ENCODE measurements around the gene PTPRC.

Gene PTPRC

DNA sequence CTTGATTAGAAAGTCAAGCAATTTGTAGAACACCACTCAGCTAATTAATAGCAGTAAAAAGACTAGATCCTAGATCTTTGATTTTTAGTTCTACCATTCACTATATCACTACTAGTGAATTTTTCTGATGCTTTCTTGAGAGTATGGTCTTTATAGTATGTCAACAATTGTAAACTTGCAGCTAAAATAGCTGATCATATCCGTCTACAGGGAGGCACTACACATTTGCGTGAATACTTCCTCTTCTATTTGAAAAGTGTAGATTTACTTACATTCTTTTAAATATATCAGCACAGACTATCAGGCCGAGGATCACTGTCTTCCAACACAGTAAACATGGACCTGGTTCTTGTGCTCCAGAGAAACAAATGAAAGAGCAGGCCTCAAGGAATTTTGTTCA lies 18.6 kb upstream of the PTPRC start:
- Histone ChIP-seq H3K4me3 (no peak overlapping the region), H3K27ac (peak overlapping the region in 14 of 21 experiments; percentile 9 to 93 (median 72))

DNA sequence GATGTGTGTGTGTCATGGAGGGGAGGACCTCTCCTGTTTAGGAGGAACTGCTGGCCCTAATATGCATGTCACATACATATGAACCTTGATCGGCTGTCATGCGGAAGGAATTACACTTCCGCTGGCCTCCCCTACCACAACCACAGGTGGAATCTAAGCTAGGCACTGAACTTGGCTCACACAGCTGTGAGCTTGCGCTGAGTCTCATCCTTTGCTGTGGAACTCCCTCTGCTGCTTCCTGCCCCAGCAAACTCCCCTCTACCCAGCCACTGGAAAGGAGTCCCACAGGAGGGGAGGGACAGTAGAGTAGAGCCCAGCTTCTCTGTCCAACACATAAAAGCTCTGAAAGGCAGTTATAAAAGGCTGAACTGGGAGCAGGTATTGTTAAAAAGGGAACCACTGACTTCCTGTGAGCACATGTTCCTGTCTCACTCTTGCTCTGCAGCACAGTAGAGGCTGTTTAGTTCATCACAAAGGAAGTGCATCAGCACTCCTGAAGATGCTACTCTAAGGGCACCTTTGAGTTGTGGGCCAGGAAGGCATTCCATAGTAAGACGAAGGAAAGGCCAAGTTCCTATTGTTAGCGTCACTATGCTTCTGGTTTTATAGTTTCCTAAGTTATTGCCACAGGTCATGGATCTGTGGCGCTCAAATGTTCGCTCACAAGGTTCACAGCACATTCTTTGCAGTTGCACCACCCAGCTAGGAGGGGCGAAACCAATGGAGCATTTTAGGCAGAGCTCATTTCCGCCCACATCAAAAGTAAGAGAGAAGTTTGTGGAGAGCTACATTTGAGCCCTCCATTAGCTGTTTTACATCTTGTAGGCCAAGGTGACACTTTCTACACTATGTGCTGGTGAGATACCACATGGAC lies 17.7 kb upstream of the PTPRC start:
- Histone ChIP-seq H3K4me3 (no peak overlapping the region), H3K27ac (peak overlapping the region in 16 of 21 experiments; percentile 2 to 93 (median 66))

DNA sequence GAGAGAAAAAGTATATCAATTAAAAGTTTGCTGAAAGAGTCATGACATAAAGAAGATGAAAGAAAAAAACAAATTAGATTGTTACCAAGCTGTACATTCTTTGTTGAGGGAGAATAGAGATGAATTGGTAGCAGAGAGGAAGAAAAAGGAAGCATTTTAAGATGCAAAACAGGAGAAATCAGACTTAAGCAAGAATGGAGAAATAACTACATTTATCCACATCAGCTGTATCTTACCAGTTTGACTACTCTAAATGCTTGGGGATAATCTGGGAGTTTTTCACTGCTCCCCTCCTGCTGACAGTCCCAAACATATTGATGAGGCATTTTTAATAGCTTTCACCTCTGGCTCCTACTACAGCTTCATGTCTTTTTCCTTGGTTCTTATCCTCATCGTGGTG lies 16.8 kb upstream of the PTPRC start:
- Histone ChIP-seq H3K27ac (peak overlapping the region in 13 of 21 experiments; percentile 33 to 93 (median 73)), H3K4me3 (no peak overlapping the region)

DNA sequence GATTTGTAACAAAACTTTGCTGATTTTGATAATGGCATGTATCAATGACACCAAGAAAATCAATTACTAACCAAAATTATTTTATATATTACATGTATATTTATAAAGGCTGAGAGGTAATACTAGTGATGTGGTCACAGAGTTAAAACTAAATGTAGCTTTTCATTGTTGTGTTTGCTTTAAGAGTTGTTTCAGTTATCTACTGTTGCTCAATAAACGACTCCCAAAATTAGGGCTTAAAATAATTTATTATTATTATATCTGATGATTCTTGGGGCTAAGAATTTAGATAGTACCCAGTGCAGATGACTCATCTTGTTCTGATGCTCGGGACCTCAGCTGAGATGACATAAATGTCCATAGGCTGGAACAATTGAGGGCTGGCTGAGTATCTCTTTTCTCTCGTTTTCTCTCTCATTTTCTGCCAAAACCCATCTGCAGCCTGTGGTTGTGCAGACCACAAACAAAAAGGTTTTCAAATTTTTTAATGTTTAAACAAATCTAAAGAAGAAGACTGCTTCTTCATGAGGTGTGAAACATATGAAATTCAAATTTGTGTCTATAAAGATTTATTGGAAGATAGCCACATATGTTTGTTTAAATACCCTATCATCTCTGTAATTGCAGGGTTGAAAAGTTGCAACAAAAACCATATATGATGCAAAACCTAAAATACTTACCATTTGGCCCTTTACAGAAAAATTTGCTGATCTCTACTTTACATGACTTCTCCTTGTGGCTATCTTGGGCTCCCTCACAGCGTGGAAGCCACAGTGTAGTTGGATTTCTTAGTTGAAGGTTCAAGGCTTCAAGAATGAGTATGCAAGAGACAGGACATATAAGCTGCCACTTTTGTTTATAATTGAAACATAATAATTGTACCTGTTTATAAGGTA lies 14.8 kb upstream of the PTPRC start:
- H3K27ac ChIP-seq = peak overlapping the region in 6 of 21 experiments; percentile 4 to 93 (median 81)
- H3K4me3 ChIP-seq = no peak overlapping the region

DNA sequence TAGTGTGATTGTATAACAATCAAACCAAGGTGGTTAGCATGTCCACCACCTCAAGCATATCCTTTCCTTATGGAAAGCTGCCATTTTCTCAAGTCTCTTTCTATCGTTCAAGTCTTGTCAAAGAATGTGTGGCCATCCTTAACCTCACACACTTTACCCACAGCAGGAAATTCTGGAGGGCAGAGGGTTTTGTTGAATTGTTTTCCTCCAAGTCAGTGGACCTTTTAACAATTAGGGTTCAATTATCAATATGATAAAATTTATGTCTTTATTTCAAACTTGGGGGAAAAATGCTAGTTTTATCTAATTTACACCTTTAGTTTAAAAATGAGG lies 14.2 kb upstream of the PTPRC start:
- Histone ChIP-seq H3K27ac (peak overlapping the region in 6 of 21 experiments; percentile 4 to 93 (median 52)), H3K4me3 (no peak overlapping the region)

DNA sequence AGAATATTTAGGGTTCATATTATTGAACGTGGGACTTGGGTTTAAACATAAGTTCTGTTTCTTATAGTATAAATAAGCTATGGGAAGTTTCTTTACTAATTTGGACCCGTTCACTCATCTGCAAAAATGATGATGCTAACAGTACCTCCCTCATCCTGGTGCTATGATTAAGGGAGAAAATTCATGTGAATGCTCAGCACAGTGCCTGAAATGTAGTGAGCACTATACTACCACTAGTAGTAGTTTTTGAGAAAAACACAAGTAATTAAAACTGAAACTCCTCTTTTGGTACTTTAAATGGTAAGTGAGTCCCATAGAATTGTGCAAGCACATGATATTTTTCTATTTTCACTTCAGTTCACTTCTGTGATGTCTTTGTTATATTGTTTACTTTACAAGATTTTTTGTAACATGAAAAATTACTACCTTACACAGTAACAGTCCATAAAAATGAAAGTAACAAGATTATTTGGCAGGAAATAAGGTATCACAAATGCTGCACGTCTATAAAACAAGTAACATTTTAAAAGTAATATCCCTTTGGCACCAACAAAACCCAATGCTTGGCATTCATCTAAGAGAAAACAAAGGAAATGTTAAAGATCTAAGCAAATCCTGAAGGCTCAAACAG lies 11.3 kb upstream of the PTPRC start:
- Histone ChIP-seq H3K27ac (peak overlapping the region in 5 of 21 experiments; percentile 30 to 93 (median 42)), H3K4me3 (no peak overlapping the region)

DNA sequence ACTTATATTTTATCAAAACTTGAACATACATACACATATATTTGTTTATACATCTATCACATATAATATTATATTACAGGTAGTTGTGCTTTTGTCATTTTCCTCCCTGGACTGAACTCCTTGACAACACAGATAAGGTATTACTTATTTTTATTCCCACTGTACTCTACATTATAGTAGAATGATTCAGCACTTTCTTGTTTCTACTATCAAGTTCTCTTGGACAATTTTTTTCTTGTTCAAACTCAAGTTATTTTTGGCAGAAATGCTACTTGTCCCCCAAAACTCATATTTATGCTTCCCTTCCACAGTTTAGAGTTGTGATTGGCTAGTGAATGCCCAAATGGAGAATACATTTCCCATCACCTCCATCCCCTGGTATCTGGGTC lies 10.8 kb upstream of the PTPRC start:
- H3K27ac ChIP-seq = peak overlapping the region in 3 of 21 experiments; percentile 30 to 93 (median 52)
- H3K4me3 ChIP-seq = no peak overlapping the region

DNA sequence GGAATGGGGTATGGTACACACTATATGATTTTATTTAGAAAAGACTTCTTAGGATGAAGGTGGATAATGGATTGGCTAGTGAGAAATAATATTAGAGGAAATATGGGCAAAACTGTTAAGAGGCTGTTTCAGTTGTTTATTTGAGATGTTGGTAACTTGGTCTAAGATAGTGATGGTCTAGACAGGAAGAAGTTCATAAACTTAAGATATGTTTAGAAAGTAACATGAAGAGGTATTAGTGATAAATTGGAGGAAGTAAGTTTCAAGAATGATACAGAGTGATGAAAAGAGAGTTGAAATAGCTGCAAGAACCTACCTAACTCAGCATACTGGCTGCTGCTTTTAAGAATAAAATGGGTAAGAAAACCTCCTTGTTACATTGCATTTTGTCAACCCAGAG lies 9.2 kb upstream of the PTPRC start:
- peak overlapping the region in 2 of 21 experiments; percentile 18 to 32 for H3K27ac ChIP-seq
- H3K4me3 ChIP-seq = no peak overlapping the region

DNA sequence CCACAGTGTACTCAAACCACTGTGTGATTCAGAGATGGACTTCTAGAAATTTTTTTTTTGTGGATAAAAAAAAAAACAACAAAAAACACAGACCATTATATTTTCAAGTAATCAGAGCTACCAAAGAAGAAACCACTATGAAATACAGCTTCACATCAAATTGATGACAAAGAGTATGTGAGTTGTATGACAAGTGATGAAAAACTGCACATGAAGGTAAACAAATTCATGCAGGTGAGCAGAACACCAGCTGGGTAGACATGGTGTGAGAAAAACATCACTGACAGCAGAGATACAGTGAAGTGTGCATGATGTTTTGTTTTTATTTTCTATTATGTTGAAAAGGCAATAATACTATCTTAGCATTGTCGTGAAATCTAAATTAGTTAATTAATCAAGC lies 8.0 kb upstream of the PTPRC start:
- H3K4me3 ChIP-seq = no peak overlapping the region
- H3K27ac ChIP-seq = peak overlapping the region in 1 of 21 experiments; percentile 33

DNA sequence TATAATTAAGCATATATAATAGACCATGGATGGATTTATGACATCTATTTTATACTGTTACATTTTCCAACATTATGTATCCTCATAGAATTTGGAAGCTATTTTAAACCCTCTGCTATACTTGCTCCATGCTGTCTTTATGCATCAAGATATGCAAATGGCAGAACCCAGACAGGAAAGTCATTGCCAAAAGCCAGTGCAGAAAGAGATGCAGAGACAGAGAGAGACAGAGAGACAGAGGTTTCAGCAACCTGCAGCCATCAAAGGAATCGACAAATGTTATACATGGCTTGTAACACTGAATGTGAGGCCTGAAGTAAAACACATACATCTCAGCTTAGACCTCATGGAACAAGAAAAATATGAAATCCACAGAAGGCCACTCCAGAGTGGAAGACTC lies 7.5 kb upstream of the PTPRC start:
- Histone ChIP-seq H3K4me3 (no peak overlapping the region), H3K27ac (peak overlapping the region in 1 of 21 experiments; percentile 33)

DNA sequence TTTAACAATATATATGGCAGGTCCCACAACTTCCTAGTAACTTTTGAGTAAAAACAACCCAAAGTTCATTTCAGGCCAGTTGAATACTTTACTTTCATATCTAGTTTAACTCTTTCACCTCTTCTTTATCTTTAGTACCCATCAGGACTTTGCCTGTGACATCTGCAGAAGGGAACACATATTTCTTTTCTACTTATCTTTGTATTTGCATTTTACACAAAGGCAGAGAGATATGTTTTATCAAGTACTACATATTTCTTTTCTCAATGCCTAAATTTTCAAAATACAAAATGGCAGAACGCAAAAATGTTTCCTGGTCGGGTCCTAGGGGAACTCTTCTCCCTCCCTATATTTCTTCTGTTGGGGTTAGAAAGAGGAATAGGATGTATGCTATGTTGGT lies 6.8 kb upstream of the PTPRC start:
- no peak overlapping the region for H3K4me3 ChIP-seq

DNA sequence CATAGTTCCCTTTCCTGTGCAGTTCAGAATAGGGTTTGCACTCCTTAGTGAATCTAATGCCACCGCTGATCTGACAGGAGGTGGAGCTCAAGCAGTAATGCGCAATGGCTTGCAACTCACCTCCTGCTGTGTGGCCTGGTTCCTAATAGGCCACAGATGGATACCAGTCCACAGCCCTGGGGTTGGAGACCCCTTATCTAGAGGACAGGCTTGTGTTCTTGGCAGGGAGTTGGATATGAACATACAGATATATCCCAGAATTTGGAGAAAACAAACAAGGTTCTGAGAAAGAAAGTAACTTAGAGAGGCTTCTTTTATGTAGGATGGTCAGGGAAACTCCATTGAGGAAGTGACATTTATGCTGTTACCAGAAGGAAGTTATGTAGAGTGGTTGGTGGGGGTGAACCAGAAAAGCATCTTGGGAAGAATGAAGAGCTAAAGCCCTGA lies 5.1 kb upstream of the PTPRC start:
- no peak overlapping the region for H3K4me3 ChIP-seq
- peak overlapping the region in 8 of 21 experiments; percentile 4 to 77 (median 36) for H3K27ac ChIP-seq

More for the DNA sequence above, 6.8 kb upstream of the PTPRC start:
- H3K27ac ChIP-seq = no peak overlapping the region

DNA sequence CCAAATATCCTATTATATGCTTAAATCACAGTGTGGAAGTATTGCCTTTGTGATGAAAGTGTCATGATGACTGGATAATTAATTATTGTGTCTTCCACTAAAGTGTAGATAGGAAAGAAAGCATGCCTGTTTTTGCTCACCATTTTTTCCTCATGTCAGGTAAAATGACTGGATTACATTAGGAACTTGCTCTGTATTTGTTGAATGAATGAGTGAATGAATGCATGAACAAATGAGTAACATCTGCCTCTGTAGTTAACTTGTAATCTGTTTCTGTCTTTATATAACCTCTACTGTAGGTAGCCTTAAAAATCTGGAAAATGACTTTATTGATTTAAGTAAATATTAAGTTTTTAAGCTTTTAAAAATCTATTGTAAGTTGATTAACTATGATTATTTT lies 2.9 kb upstream of the PTPRC start:
- H3K27ac ChIP-seq = peak overlapping the region in 2 of 21 experiments; percentile 81 to 89
- H3K4me3 ChIP-seq = no peak overlapping the region

DNA sequence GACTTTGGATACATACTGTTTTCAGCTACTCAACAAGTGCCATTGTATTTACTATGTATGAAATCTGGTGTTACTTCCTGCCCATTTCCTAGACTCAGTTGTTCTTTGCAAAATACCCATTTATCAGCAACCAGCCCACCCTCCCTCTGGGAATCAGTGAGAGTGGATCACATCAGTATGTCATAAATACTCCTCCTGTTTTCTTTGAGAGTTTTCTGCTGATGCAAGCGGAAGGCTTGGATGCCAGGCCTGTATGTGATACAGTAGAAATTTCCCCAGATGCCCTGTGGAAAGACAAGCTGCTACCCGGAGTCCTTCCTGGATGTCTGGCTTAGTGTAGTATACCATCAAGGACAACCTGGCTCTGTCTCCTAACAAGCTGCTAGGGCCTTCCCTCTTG lies 2.4 kb upstream of the PTPRC start:
- Histone ChIP-seq H3K4me3 (no peak overlapping the region), H3K27ac (peak overlapping the region in 8 of 21 experiments; percentile 21 to 91 (median 73))

DNA sequence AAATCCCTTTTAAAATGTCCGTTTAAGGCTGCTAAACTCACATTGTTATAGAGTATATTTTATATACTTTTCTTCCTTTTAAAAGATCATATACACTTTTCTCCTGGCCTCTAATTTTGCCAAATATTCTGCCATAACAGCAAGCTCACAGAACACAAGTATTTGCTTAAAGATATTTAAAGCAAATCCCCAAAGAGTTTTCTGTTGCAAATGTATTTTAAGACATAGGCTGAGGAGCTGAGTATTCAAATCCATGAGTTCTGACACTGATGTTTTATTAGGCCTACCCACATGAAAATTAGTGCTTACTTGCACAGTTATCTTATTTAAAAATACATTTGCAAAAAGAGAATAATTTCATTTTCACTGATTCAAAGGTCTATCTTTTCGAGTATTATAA lies 1.7 kb upstream of the PTPRC start:
- H3K27ac ChIP-seq = peak overlapping the region in 7 of 21 experiments; percentile 45 to 91 (median 81)
- H3K4me3 ChIP-seq = no peak overlapping the region

DNA sequence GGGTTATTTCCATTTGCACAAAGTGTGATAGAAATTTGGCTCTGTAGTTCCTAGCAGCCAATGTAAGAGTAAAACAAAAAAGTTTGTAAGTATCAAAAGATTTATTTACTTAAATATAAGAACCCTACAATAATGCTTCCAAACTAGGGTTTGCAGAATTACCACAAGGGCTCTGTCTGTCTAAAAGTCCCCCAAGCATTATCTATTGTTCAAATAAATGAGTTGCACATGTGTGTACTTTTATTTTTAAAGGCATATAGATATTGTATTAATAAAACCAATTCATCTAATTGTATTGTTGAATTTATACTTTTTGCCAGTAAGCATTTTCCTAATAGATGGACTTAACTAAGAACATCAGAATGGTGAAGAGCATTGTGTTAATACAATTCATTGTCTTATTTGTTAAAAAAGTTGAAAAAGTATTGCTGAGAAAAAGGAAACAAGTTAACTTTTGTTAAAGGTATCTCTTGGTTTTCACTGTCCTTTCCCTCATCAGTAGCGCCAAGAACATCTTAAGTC lies 863 bp upstream of the PTPRC start:
- H3K4me3 ChIP-seq = peak overlapping the region in 2 of 7 experiments; percentile 8 to 38

DNA sequence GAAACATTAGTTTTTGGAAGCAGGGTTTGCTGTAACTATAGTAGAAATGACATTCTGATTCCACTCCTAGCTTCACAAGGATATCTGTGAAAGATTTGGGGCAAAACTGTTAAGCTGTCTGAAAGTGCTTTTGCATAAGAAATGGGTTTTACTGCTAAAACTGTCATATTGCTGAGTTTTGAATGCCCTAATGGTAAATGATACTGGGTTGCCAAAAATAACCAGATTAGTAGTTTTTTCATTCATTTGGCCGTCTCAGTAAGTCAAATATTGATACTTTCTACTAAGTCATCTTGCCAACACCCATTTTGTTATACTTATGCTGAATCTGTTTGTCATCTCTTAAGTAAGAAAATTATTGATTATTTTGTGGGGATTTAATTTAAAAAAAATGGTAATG lies 399 bp upstream of the PTPRC start:
- peak overlapping the region in 2 of 7 experiments; percentile 8 to 38 for H3K4me3 ChIP-seq

More for the DNA sequence above, 863 bp upstream of the PTPRC start:
- H3K27ac ChIP-seq = peak overlapping the region in 13 of 21 experiments; percentile 13 to 91 (median 67)

DNA sequence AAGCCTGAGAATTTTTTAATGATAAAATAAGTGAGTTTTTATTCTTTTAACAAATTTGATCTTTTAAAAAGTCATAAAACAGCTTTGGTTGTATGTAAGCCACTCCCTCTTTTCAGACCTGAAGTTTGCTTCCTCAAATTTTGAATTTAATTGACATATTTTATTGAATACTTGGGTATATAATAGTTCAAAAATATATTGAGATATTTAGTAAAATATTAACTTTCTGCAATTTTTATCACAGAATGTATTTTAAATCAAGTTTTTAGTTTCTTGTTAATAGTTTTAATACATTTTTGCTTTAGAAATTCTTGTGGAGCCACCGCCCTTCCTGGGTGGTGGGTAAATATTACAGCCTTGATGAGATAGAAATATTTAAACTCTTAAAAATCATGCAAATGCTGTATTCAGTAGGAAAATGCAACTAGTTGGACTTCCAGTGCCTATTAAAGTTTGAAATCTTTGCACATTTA lies 867 bp downstream of the PTPRC start:
- H3K4me3 ChIP-seq = peak overlapping the region; percentile 6 to 39 (median 28)
- peak overlapping the region in 19 of 21 experiments; percentile 6 to 91 (median 67) for H3K27ac ChIP-seq

More for the DNA sequence above, 399 bp upstream of the PTPRC start:
- peak overlapping the region in 13 of 21 experiments; percentile 13 to 91 (median 67) for H3K27ac ChIP-seq

DNA sequence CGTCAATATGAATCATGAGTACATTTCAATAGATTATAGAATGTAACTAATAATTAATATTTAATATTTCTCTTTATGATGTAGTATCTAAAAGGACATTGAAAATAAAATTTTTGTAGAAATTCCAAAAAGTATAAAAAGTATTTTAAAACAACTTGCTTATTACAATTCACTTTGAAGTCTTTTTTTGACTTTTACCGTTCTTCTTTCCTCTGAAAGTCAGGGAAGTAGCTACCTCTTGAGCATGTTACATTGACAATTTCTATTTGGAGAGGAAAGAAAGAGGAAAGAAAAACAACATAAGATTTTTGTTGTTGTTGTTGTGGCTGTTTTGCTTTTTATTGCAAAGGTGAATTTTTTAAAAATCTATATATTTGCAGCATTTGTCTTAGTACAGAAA lies 1.3 kb downstream of the PTPRC start:
- peak overlapping the region; percentile 6 to 39 (median 28) for H3K4me3 ChIP-seq
- H3K27ac ChIP-seq = peak overlapping the region in 19 of 21 experiments; percentile 6 to 91 (median 67)

Data from skin epidermis (tissue), 12 donors.